B cell (primary cell): ENCODE measurements around the gene ZBED1. TPM values are rescaled to one million over a fixed set of nuclear protein-coding genes. Genes with fewer than 3 reads are reported as not detected.
A peak's percentile ranks its signal among the peaks of the same experiment; 100 is the strongest.

Experiments
- ATAC-seq: fragments of 200-7000 bp; cut with Tn5 transposase; one replicate; pipeline ENCODE4 v1.10.0; 2021; ENCODE audit warnings: low read depth, mild to moderate bottlenecking, moderate number of reproducible peaks, moderate library complexity
- CTCF ChIA-PET: fragments of 350-600 bp; sonication (Branson Sonifier 250); formaldehyde crosslinking; loops from one replicate; lab custom pipeline; 2021; ENCODE audit warnings: antibody characterized with exemption, inconsistent platforms; lab: Charles Lee
- POLR2A ChIA-PET: fragments of 350-600 bp; sonication (Branson Sonifier 250); formaldehyde crosslinking; loops from one replicate; lab custom pipeline; 2021; ENCODE audit warnings: antibody characterized with exemption; lab: Charles Lee
- DNase-seq: peaks from one replicate; pipeline ENCODE4 v3.0.0; 2013
- H2AFZ ChIP-seq: 2 replicates; pipeline ENCODE4 v1.6.1; 2012; ENCODE audit warnings: mild to moderate bottlenecking, low read depth, low read length; ENCODE audit not compliant: insufficient read depth, poor library complexity, severe bottlenecking
- H3K27ac ChIP-seq, 2 donors: 1 replicate in 1 of 2; 2 replicates in 1 of 2; pipeline ENCODE4 v1.5.1; 2012 to 2013; ENCODE audit warnings: low read length in 2 of 2, mild to moderate bottlenecking in 2 of 2, moderate library complexity in 1 of 2
- H3K27me3 ChIP-seq, 4 experiments: fragments of 200-600 bp in 1 of 4; sonication (generic) in 1 of 4; replicated peaks in 1 of 4; 1 replicate in 2 of 4; 2 replicates in 2 of 4; pipeline versions ENCODE4 v1.6.1 to v1.7.0; 2013 to 2016; ENCODE audit warnings: low read length in 3 of 4, mild to moderate bottlenecking in 2 of 4, mixed read lengths in 1 of 4, moderate library complexity in 1 of 4; ENCODE audit not compliant: insufficient read depth in 4 of 4, control insufficient read depth in 3 of 4; ENCODE audit errors: control extremely low read depth in 1 of 4
- H3K36me3 ChIP-seq, 2 experiments: replicated peaks in 1 of 2; 1 replicate in 1 of 2; 2 replicates in 1 of 2; pipeline versions ENCODE4 v1.6.1 to v1.7.1; 2013; ENCODE audit warnings: low read length in 1 of 2; ENCODE audit not compliant: insufficient read depth in 2 of 2, control insufficient read depth in 1 of 2; ENCODE audit errors: control extremely low read depth in 1 of 2, extremely low read depth in 1 of 2
- H3K4me1 ChIP-seq, 2 donors: fragments of 200-600 bp in 1 of 2; sonication (generic) in 1 of 2; 1 replicate in 1 of 2; 2 replicates in 1 of 2; pipeline versions ENCODE4 v1.5.1 to v1.6.1; 2013 to 2017; ENCODE audit warnings: low read length in 2 of 2; ENCODE audit not compliant: control insufficient read depth in 2 of 2, insufficient read depth in 2 of 2
- H3K4me2 ChIP-seq: replicated peaks from 2 replicates; pipeline ENCODE3; 2012; ENCODE audit warnings: mild to moderate bottlenecking, low read depth, low read length; ENCODE audit not compliant: poor library complexity, severe bottlenecking
- H3K4me3 ChIP-seq, 5 experiments: fragments of 200-600 bp in 1 of 5; sonication (generic) in 1 of 5; 1 replicate in 3 of 5; 2 replicates in 2 of 5; pipeline versions ENCODE4 v1.5.1 to v1.7.0; 2011 to 2016; ENCODE audit warnings: low read length in 4 of 5, mild to moderate bottlenecking in 4 of 5, low read depth in 2 of 5, control low read depth in 1 of 5, moderate library complexity in 1 of 5; ENCODE audit not compliant: insufficient read depth in 1 of 5; ENCODE audit errors: control extremely low read depth in 1 of 5, extremely low read depth in 1 of 5
- H3K79me2 ChIP-seq: fragments of 200-600 bp; sonication (generic); one replicate; pipeline ENCODE4 v1.6.0; 2016; ENCODE audit warnings: low read length; ENCODE audit not compliant: control insufficient read depth, insufficient read depth
- H3K9ac ChIP-seq: fragments of 200-600 bp; sonication (generic); 2 replicates; pipeline ENCODE4 v1.6.1; 2017; ENCODE audit warnings: mild to moderate bottlenecking, low read length, moderate library complexity
- H3K9me3 ChIP-seq, 3 donors: one replicate each; pipeline versions ENCODE4 v1.6.1 to v1.7.1; 2013; ENCODE audit warnings: low read length in 2 of 3; ENCODE audit not compliant: control insufficient read depth in 2 of 3, insufficient read depth in 1 of 3; ENCODE audit errors: control extremely low read depth in 1 of 3
- H4K20me1 ChIP-seq: 2 replicates; pipeline ENCODE4 v1.6.0; 2012; ENCODE audit warnings: mild to moderate bottlenecking, low read length; ENCODE audit not compliant: insufficient read depth, control insufficient read depth, poor library complexity, severe bottlenecking
- H3K27ac Mint-ChIP-seq: one replicate; pipeline ENCODE4 v1.8.0; 2021; ENCODE audit warnings: mixed read lengths
- H3K27me3 Mint-ChIP-seq: one replicate; pipeline ENCODE4 v1.8.0; 2021; ENCODE audit warnings: mixed read lengths
- H3K4me1 Mint-ChIP-seq: one replicate; pipeline ENCODE4 v1.8.0; 2021; ENCODE audit warnings: mixed read lengths
- H3K4me3 Mint-ChIP-seq: one replicate; pipeline ENCODE4 v1.8.0; 2021; ENCODE audit warnings: mixed read lengths
- H3K9me3 Mint-ChIP-seq: one replicate; pipeline ENCODE4 v1.8.0; 2022; ENCODE audit warnings: mixed read lengths; ENCODE audit not compliant: insufficient read depth
- CTCF ChIP-seq: fragments of 200-600 bp; IDR thresholded peaks from one replicate; pipeline ENCODE4 v1.8.0; 2022; ENCODE audit warnings: antibody characterized with exemption, mild to moderate bottlenecking
- EZH2 ChIP-seq: IDR thresholded peaks from 2 replicates; pipeline ENCODE4 v1.6.1; 2012; ENCODE audit warnings: borderline replicate concordance, low read depth, mild to moderate bottlenecking, moderate library complexity, low read length; ENCODE audit not compliant: insufficient read depth, poor library complexity, severe bottlenecking
- WGBS: methylation state at CpG from one replicate; pipeline ENCODE4 v1.1.5; 2013; ENCODE audit warnings: missing lambda C conversion rate; ENCODE audit not compliant: insufficient coverage; 5-methylcytosine and 5-hydroxymethylcytosine counted together
- intact Hi-C: fragments of 100-400 bp; cut with micrococcal nuclease; formaldehyde crosslinking; loops from one replicate; pipeline ENCODE4 v1.10.0; 2022
- polyA plus RNA-seq: library from polyadenylated mRNA; depleted of rRNA; stranded (reverse); fragments of >200 nt; gene quantifications from 2 replicates; pipeline ENCODE4 v1.2.3, GENCODE V29; 2012
- total RNA-seq, 2 donors: library from RNA; stranded (reverse); fragments of 120-200 nt in 1 of 2; gene quantifications; 1 replicate in 1 of 2; 2 replicates in 1 of 2; pipeline versions ENCODE4 v1.2.3 to v1.2.4, GENCODE V29; 2013 to 2022

ZBED1 gene
- total and polyA plus RNA-seq, 2 donors (not counting 1 experiment from before 2014, with no cell fraction given), result 20.3 to 44.7 TPM

- H3K4me1 Mint-ChIP-seq, result peaks cover 7% of the 10 kb centered on the region
- Histone ChIP-seq H3K27ac (no peak overlapping the region), H3K9me3 (no peaks in the 10 kb centered on the region), H3K79me2 (peaks cover 6% of the 10 kb centered on the region), H2AFZ (no peak overlapping the region), H3K36me3 (no peaks in the 10 kb centered on the region), H4K20me1 (no peaks in the 10 kb centered on the region), H3K4me1 (peaks cover 0 to 11% of the 10 kb centered on the region in 2 donors), H3K27me3 (no peaks in the 10 kb centered on the region), H3K4me3 (no peak overlapping the region), H3K4me2 (no peak overlapping the region), H3K9ac (no peak overlapping the region)
- no peak overlapping the region for H3K4me3 Mint-ChIP-seq
- no peaks in the 10 kb centered on the region for H3K9me3 Mint-ChIP-seq
- ATAC-seq (no peak), DNase-seq (no peak)
- no peak overlapping the region for H3K27ac Mint-ChIP-seq
- TF ChIP-seq EZH2 (no peak), CTCF (no peak)
- POLR2A ChIA-PET, result no interaction called here
- 84% methylated on average over 4 of the region's 7 CpGs for WGBS
- intact Hi-C loops, result no loop called here
- no peaks in the 10 kb centered on the region for H3K27me3 Mint-ChIP-seq
- CTCF ChIA-PET, result no interaction called here
Observed at GRCh38 chrX:2504706-2505332, 4.0 kb upstream of the ZBED1 start.

- DNase-seq (no peak), ATAC-seq (no peak)
- H3K27ac ChIP-seq, result no peak overlapping the region
- no peaks in the 10 kb centered on the region for H3K9me3 Mint-ChIP-seq
- ChIA-PET POLR2A (no interaction called here), CTCF (no interaction called here)
- H3K4me3 ChIP-seq, result no peak overlapping the region
- H3K27ac Mint-ChIP-seq, result peak overlapping the region; percentile 56
- H3K4me1 Mint-ChIP-seq, result peaks cover 16% of the 10 kb centered on the region
- 95% methylated on average over 7 of the region's 13 CpGs for WGBS
- no peaks in the 10 kb centered on the region for H3K27me3 ChIP-seq
- no peaks in the 10 kb centered on the region for H3K36me3 ChIP-seq
- no peak for TF ChIP-seq CTCF
- no peak for TF ChIP-seq EZH2
- H2AFZ ChIP-seq, result no peak overlapping the region
- peaks cover 16% of the 10 kb centered on the region for H3K79me2 ChIP-seq
- no peak overlapping the region for H3K4me2 ChIP-seq
- H3K27me3 Mint-ChIP-seq, result no peaks in the 10 kb centered on the region
- no peak overlapping the region for H3K9ac ChIP-seq
- H4K20me1 ChIP-seq, result peaks cover 9% of the 10 kb centered on the region
- intact Hi-C loops, result no loop called here
- H3K9me3 ChIP-seq, result no peaks in the 10 kb centered on the region
- peaks cover 9 to 18% of the 10 kb centered on the region in 2 donors for H3K4me1 ChIP-seq
- H3K4me3 Mint-ChIP-seq, result no peak overlapping the region
Observed at GRCh38 chrX:2503591-2504500, 3.1 kb upstream of the ZBED1 start.
